ENCODE data around the gene RPL9. TPM values are rescaled to one million over a fixed set of nuclear protein-coding genes. Genes with fewer than 3 reads are reported as not detected.

The RPL9 gene
- total and polyA plus RNA-seq, 4 donors = 963 to 3,293 (median 2,175) TPM

GRCh38 chr4:39446842-39447573 is 11.7 kb downstream of the RPL9 start:
- peak overlapping the region in 1 of 2 donors; percentile 29 for H3K27ac ChIP-seq (ENCODE audit: low read depth in 1 of 2, low read length in 1 of 2)
- WGBS, 2 donors = 7 to 10% methylated on average over 61 of the region's 61 CpGs
- H3K9ac ChIP-seq (ENCODE audit: insufficient read depth in 1 of 2, low read length in 2 of 2) = peak overlapping the region; percentile 28 to 67
- H3K9me3 ChIP-seq (ENCODE audit: control insufficient read depth in 4 of 4, insufficient read depth in 3 of 4, low read length in 3 of 4) = no peaks in the 10 kb centered on the region
- no peak overlapping the region for H3K4me3 ChIP-seq
- peak; percentile 74 to 80 (median 80) for DNase-seq
- H3K27me3 ChIP-seq (ENCODE audit: control insufficient read depth in 3 of 3, insufficient read depth in 3 of 3, low read length in 2 of 3) = no peaks in the 10 kb centered on the region
- peak; percentile 80 for ATAC-seq (ENCODE audit: insufficient read depth, low FRiP score)
- H3K36me3 ChIP-seq (ENCODE audit: control insufficient read depth in 4 of 4, insufficient read depth in 4 of 4, low read length in 4 of 4) = peaks cover 4 to 8% (median 7%) of the 10 kb centered on the region in 4 donors
- peaks cover 0 to 7% (median 5%) of the 10 kb centered on the region in 5 donors for H3K4me1 ChIP-seq (ENCODE audit: control insufficient read depth in 5 of 5, insufficient read depth in 5 of 5, low read length in 5 of 5)
- TF ChIP-seq CTCF (IDR thresholded peaks at IDR 0.05; ENCODE audit: control extremely low read depth, extremely low read depth) = no peak

- peak overlapping the region in 1 of 2 donors; percentile 29 for H3K27ac ChIP-seq (ENCODE audit: low read depth in 1 of 2, low read length in 1 of 2)
- no peaks in the 10 kb centered on the region for H3K27me3 ChIP-seq (ENCODE audit: control insufficient read depth in 3 of 3, insufficient read depth in 3 of 3, low read length in 2 of 3)
- H3K4me1 ChIP-seq (ENCODE audit: control insufficient read depth in 5 of 5, insufficient read depth in 5 of 5, low read length in 5 of 5) = peaks cover 0 to 7% (median 5%) of the 10 kb centered on the region in 5 donors
- TF ChIP-seq CTCF (IDR thresholded peaks at IDR 0.05; ENCODE audit: control extremely low read depth, extremely low read depth) = no peak
- WGBS, 2 donors = 82 to 86% methylated on average over 20 of the region's 20 CpGs
- ATAC-seq (ENCODE audit: insufficient read depth, low FRiP score) = no peak
- H3K9me3 ChIP-seq (ENCODE audit: control insufficient read depth in 4 of 4, insufficient read depth in 3 of 4, low read length in 3 of 4) = no peaks in the 10 kb centered on the region
- H3K9ac ChIP-seq (ENCODE audit: insufficient read depth in 1 of 2, low read length in 2 of 2) = peak overlapping the region in 1 of 2 donors; percentile 28
- no peak for DNase-seq
- H3K4me3 ChIP-seq = no peak overlapping the region
- H3K36me3 ChIP-seq (ENCODE audit: control insufficient read depth in 4 of 4, insufficient read depth in 4 of 4, low read length in 4 of 4) = peaks cover under 1 to 3% (median 1%) of the 10 kb centered on the region in 4 donors
Observed at GRCh38 chr4:39446483-39446841, 12.3 kb downstream of the RPL9 start.

GRCh38 chr4:39442998-39443397 is 15.7 kb downstream of the RPL9 start:
- no peak for DNase-seq
- WGBS, 2 donors = 82 to 85% methylated on average over 4 of the region's 4 CpGs
- Histone ChIP-seq H3K36me3 (ENCODE audit: control insufficient read depth in 4 of 4, insufficient read depth in 4 of 4, low read length in 4 of 4) (no peaks in the 10 kb centered on the region), H3K27me3 (ENCODE audit: control insufficient read depth in 3 of 3, insufficient read depth in 3 of 3, low read length in 2 of 3) (no peaks in the 10 kb centered on the region), H3K9ac (ENCODE audit: insufficient read depth in 1 of 2, low read length in 2 of 2) (no peak overlapping the region), H3K27ac (ENCODE audit: low read depth in 1 of 2, low read length in 1 of 2) (no peak overlapping the region), H3K4me3 (no peak overlapping the region), H3K9me3 (ENCODE audit: control insufficient read depth in 4 of 4, insufficient read depth in 3 of 4, low read length in 3 of 4) (no peaks in the 10 kb centered on the region), H3K4me1 (ENCODE audit: control insufficient read depth in 5 of 5, insufficient read depth in 5 of 5, low read length in 5 of 5) (peaks cover 0 to 7% (median 5%) of the 10 kb centered on the region in 5 donors)
- TF ChIP-seq CTCF (IDR thresholded peaks at IDR 0.05; ENCODE audit: control extremely low read depth, extremely low read depth) = no peak
- ATAC-seq (ENCODE audit: insufficient read depth, low FRiP score) = no peak

All from lung (tissue), 12 donors.